22Rv1 (cell line): ENCODE results near the gene EXOC3.

Experiments used
- CTCF ChIP-seq: fragments of 450-650 bp; IDR thresholded peaks from 2 replicates; pipeline ENCODE4 v1.5.1; 2017; ENCODE audit warnings: mild to moderate bottlenecking
- ZFX ChIP-seq: fragments of 450-650 bp; IDR thresholded peaks from 2 replicates; pipeline ENCODE4 v1.6.1; 2017; ENCODE audit warnings: antibody characterized with exemption, borderline replicate concordance

GRCh38 chr5:428754-429452, 14.1 kb upstream of the EXOC3 start:
- TF ChIP-seq CTCF (no peak), ZFX (no peak)
